Measurements from ENCODE around the gene DNASE2B. TPM values are rescaled to one million over a fixed set of nuclear protein-coding genes. Genes with fewer than 3 reads are reported as not detected.

DNASE2B gene
- total and polyA plus RNA-seq, 9 donors: 0.57 to 1.6 (median 1.2) TPM; not detected in 6

DNA sequence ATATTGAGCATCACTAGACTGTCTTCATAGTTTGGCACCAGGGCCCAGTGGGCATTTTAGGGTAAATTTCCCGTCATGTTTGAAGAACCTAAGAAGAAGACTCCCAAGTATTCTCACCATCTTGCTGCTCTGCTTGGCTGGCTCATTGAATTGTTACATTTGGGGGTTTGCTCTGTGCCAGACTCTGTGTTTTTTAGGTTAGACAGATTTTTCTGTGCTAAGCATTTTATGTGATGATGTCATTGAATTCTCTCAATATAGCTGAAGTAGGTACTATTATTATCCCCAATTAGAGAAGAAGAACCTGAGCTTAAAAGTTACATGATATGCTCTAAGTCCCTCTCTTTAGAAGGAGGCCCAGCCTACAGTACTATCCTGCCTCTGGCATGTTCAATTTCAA, 28.0 kb upstream of the DNASE2B start:
- Histone ChIP-seq H3K36me3 (no peaks in the 10 kb centered on the region), H3K4me1 (ENCODE audit: insufficient read depth) (no peaks in the 10 kb centered on the region), H3K27me3 (no peaks in the 10 kb centered on the region), H3K4me3 (no peak overlapping the region), H3K9me3 (no peaks in the 10 kb centered on the region), H3K27ac (no peak overlapping the region)
- no peak for DNase-seq
- TF ChIP-seq EP300 (IDR thresholded peaks at IDR 0.05) (no peak), CTCF (IDR thresholded peaks at IDR 0.05) (no peak), POLR2A (IDR thresholded peaks at IDR 0.05) (no peak)
- intact Hi-C loops (cut with DNase I): no loop called here
- 87 to 95% (median 94%) methylated on average over 1 of the region's 1 CpG for WGBS, 3 donors

GRCh38 chr1:84370831-84371394, 27.4 kb upstream of the DNASE2B start:
- no peak for TF ChIP-seq EP300 (IDR thresholded peaks at IDR 0.05)
- TF ChIP-seq POLR2A (IDR thresholded peaks at IDR 0.05): no peak
- no peak for TF ChIP-seq CTCF (IDR thresholded peaks at IDR 0.05)
- no peak for DNase-seq
- Histone ChIP-seq H3K36me3 (no peaks in the 10 kb centered on the region), H3K4me1 (ENCODE audit: insufficient read depth) (no peaks in the 10 kb centered on the region), H3K9me3 (no peaks in the 10 kb centered on the region), H3K27me3 (no peaks in the 10 kb centered on the region), H3K27ac (no peak overlapping the region), H3K4me3 (no peak overlapping the region)
- WGBS, 3 donors: 92 to 96% (median 93%) methylated on average over 4 of the region's 4 CpGs
- intact Hi-C loops (cut with DNase I): no loop called here

DNA sequence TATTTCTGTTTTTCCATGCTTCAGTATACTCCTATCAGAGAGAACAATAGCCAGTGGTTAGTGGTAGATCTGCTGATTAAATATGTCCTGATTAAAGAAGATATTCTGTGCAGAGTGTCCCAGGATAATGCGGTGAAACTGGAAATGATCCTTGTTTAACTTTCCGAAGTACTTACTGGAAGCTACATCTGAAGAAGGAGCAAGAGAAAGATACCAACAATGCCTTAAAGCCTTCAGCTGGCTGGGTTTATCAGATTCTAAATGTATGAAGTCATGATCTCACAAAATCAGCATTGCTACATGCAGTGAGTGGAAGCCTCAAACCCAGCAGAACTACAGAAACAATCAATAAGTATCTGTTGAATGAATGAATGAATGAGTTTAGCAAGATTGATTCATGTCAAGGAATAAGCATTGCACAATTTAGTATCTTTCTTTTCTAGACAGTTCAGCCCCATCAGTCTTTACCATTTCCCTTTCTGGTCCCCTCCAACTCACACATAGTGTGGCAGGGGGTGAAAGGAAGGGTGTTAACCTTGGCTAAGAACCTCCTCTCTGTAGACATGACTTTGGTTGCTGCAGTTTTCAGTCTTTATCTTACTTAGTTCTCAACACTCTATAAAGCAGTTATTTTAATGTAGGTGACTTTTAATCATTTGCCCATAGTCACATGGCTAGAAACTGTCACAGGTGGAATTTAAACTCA, 24.7 kb upstream of the DNASE2B start:
- no peaks in the 10 kb centered on the region for H3K4me1 ChIP-seq (ENCODE audit: insufficient read depth)
- TF ChIP-seq CTCF (IDR thresholded peaks at IDR 0.05): no peak
- no peak for TF ChIP-seq EP300 (IDR thresholded peaks at IDR 0.05)
- no peak for TF ChIP-seq POLR2A (IDR thresholded peaks at IDR 0.05)
- H3K27me3 ChIP-seq: no peaks in the 10 kb centered on the region
- H3K27ac ChIP-seq: no peak overlapping the region
- H3K9me3 ChIP-seq: no peaks in the 10 kb centered on the region
- no peaks in the 10 kb centered on the region for H3K36me3 ChIP-seq
- DNase-seq: no peak
- intact Hi-C loops (cut with DNase I): no loop called here
- WGBS, 3 donors: 44 to 74% (median 48%) methylated on average over 2 of the region's 2 CpGs
- H3K4me3 ChIP-seq: no peak overlapping the region

GRCh38 chr1:84374991-84375696, 23.1 kb upstream of the DNASE2B start:
- Histone ChIP-seq H3K27ac (no peak overlapping the region), H3K9me3 (no peaks in the 10 kb centered on the region), H3K4me1 (ENCODE audit: insufficient read depth) (no peaks in the 10 kb centered on the region), H3K27me3 (no peaks in the 10 kb centered on the region), H3K4me3 (no peak overlapping the region), H3K36me3 (no peaks in the 10 kb centered on the region)
- intact Hi-C loops (cut with DNase I): no loop called here
- no peak for DNase-seq
- 57 to 71% (median 67%) methylated on average over 5 of the region's 5 CpGs for WGBS, 3 donors
- TF ChIP-seq CTCF (IDR thresholded peaks at IDR 0.05): no peak
- no peak for TF ChIP-seq EP300 (IDR thresholded peaks at IDR 0.05)
- TF ChIP-seq POLR2A (IDR thresholded peaks at IDR 0.05): no peak

Data from ovary (tissue), 9 donors.